Measurements from ENCODE around the gene RAB10. TPM values are rescaled to one million over a fixed set of nuclear protein-coding genes. Genes with fewer than 3 reads are reported as not detected.

The RAB10 gene
- total and polyA plus RNA-seq, 2 of the 13 experiments (the other 11 are each of a cell fraction or from before 2014, with no cell fraction given), result 48.2 to 120 TPM

- peak; percentile 95 for TF ChIP-seq AKAP8 (CRISPR knock-in tag; IDR thresholded peaks at IDR 0.05)
- peak; percentile 15; the same call in 1 of the 2 replicates for TF ChIP-seq TGIF2 (CRISPR knock-in tag; IDR thresholded peaks at IDR 0.05)
- no peak for TF ChIP-seq PRPF4 (IDR thresholded peaks at IDR 0.05; ENCODE audit: low read depth, low read length, poor library complexity, severe bottlenecking)
- peak; percentile 87; the same call in 1 of the 2 replicates for TF ChIP-seq ZNF740 (CRISPR knock-in tag; IDR thresholded peaks at IDR 0.05)
- TF ChIP-seq NPAS2 (CRISPR knock-in tag; IDR thresholded peaks at IDR 0.05; ENCODE audit: borderline replicate concordance), result no peak
- TF ChIP-seq MAX (IDR thresholded peaks at IDR 0.05), result peak; percentile 86
- TF ChIP-seq KLF9 (CRISPR knock-in tag; IDR thresholded peaks at IDR 0.05; ENCODE audit: low read depth), result peak; percentile 63; the same call in 1 of the 2 replicates
- no peak for TF ChIP-seq BRF2 (CRISPR knock-in tag; IDR thresholded peaks at IDR 0.05)
- peak; percentile 93 for TF ChIP-seq PRDM15 (CRISPR knock-in tag; IDR thresholded peaks at IDR 0.05)
- TF ChIP-seq ZNF496 (CRISPR knock-in tag; IDR thresholded peaks at IDR 0.05; ENCODE audit: insufficient replicate concordance), result no peak
- TF ChIP-seq TSC22D2 (CRISPR knock-in tag; IDR thresholded peaks at IDR 0.05; ENCODE audit: borderline replicate concordance), result peak; percentile 94; the same call in 1 of the 2 replicates
- TF ChIP-seq UBTF (CRISPR knock-in tag; IDR thresholded peaks at IDR 0.05), result peak; percentile 98
- no peak for TF ChIP-seq SMARCE1 (IDR thresholded peaks at IDR 0.05; ENCODE audit: borderline replicate concordance)
- TF ChIP-seq ARHGAP35 (CRISPR knock-in tag; IDR thresholded peaks at IDR 0.05; ENCODE audit: borderline replicate concordance), result peak; percentile 95
- TF ChIP-seq HINFP (CRISPR knock-in tag; IDR thresholded peaks at IDR 0.05; ENCODE audit: low read depth), result peak; percentile 90
- peak; percentile 98 for TF ChIP-seq MAF1 (CRISPR knock-in tag; IDR thresholded peaks at IDR 0.05; ENCODE audit: borderline replicate concordance)
- peak; percentile 90 for TF ChIP-seq NR2C2 (CRISPR knock-in tag; IDR thresholded peaks at IDR 0.05; ENCODE audit: borderline replicate concordance)
- TF ChIP-seq KLF13 (CRISPR knock-in tag; IDR thresholded peaks at IDR 0.05), result no peak; the same call in 1 of the 2 replicates
- peak; percentile 55 for TF ChIP-seq ZNF605 (CRISPR knock-in tag; IDR thresholded peaks at IDR 0.05)
Measured at GRCh38 chr2:26033818-26034636, at the start of gene RAB10 (continued).

Measured in HepG2 (cell line).